GM19452 (cell line): Measurements from ENCODE around the gene NKTR.

Experiments used
- ATAC-seq: cut with Tn5 transposase; IDR thresholded peaks from one replicate; pipeline ENCODE4 v1.9.1; 2021; ENCODE audit not compliant: unreplicated experiment

NKTR gene

GRCh38 chr3:42649006-42649405 lies 48.5 kb downstream of the NKTR start:
- ATAC-seq: no peak

DNA sequence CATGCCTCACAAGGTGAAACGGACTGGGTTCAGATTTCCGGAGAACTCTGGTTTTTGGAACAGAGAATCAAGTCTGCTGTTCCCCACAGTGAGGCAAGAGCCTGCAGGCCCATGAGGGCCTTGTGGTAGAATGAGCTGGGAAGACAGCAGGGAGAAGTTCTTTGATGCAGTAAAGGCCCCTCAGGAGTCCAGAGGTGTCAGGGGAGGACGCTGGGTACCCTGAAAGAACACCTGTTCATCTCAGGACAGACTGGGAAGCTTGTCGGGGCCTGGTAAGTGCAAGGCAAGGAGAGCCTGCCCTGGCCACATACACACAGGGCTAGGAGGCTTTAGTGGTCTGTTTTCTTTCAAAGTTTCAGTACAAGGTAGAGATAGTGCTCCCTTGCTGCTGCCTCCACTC lies 49.3 kb downstream of the NKTR start:
- ATAC-seq: no peak

- ATAC-seq: no peak
Observed at GRCh38 chr3:42651248-42652091, 51.0 kb downstream of the NKTR start.

- peak; percentile 33 for ATAC-seq
Observed at GRCh38 chr3:42652251-42652610, 51.7 kb downstream of the NKTR start.

- ATAC-seq: peak; percentile 68
Observed at GRCh38 chr3:42652611-42653302, 52.3 kb downstream of the NKTR start.

DNA sequence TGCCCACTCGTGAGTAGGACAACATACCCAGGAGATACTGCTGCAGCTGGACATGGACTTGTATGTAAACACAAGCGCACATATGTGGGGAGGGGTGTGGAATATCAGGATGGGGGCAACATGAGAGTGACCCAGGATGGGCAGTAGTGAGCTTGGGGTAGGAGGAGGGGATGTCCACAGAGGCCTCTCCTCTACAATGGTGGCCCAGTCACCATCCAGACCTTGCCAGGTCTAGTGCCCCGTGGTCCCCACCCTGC lies 52.7 kb downstream of the NKTR start:
- ATAC-seq: no peak

DNA sequence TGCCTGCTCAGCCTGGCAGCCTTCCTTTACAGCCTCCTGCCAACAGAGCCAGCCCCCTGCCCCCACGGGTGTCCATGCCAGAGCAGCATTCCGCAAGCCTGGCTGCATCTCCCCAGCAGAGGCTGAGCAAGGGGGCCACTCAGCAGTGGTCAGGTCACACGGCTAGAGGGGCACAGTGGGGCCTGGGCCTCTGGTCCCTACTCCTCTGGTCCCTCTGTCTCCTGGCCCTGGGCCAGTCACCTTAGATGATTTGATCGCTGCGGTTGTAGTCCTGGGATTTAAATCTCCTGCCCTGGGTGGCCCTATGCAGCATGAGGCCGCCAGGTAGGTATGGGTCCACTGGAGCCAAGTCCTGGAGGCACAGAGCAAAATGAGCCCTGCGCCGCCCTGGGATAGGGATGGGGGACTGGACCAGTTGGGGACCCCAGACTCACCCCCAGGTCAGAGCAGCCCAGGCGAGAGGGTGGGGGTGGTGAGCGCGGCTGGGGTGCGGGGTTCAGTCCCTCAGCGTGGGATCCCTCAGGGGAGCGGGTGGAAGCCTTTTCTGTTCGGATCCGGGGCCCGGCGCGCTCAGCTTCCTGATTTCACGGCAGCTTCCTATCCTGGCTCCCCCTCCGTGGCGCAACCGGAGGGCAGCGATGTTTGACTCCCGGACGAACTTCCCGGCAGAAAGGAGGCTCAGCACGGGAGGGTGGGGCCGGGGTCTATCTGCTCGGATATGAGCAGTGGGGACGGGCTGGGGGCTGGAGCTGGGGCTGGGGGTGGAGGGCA lies 53.3 kb downstream of the NKTR start, which contains the start of gene ZBTB47:
ZBTB47 (plus strand) TSS at position 138 of the 771 bp plus-strand sequence. CDS start 4,659 bp downstream, outside the sequence.
- ATAC-seq: no peak

- no peak for ATAC-seq
Observed at GRCh38 chr3:42654331-42655201, 54.1 kb downstream of the NKTR start.

- no peak for ATAC-seq
Observed at GRCh38 chr3:42655331-42655888, 54.9 kb downstream of the NKTR start.

DNA sequence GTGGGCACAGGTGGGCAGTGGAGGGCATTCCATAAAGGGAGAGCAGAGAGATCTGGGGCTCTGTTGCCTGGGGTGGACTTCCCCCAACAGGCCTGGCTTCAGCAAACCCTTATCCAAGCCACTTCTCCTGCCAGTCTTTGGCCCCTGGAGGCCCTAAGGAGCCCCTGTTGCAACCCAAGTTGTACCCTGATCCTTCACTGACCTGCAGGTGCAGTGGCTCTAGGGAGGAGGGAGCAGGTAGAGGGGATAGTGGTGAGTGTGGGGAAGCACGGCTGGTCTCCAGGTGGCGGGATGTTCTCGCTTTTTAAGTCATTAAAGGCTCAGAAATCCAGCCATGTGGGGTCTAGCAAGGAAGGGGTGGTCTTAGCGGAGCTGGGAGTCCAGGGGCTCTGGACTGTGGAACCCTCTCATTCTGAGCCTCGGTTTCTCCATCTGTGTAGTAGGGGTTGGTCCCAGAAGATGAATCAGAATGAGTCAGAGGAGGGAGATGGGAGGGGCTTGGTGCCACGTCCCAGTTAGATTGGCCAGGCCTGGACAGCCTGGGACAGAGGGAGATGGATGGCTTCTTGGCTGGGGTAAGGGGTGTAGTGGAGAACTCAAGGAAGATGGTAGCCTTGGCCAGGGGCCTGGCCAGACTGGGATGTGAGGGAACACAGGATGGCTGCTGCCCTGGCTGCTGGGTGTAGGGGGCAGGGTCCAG lies 55.6 kb downstream of the NKTR start:
- ATAC-seq: no peak

- no peak for ATAC-seq
Observed at GRCh38 chr3:42656680-42657610, 56.5 kb downstream of the NKTR start.

DNA sequence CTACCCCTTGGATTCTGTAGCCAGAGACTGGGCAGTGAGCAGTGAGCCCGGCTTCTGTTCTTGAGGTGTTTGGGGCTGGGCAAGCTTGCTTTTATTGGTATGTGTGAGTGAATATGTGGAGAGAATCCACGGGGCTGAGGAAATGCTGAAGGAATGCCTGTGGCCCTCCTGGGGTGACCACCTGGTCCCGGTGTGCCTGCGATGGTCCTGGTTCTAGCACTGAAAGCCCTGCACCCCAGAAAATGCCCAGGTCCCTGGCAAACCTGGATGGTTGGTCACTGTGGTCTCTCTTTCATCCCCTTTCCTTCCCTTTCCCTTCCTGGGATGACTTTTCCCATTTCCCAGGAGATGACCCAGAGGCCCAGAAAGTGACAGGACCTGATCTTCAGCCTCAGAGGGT lies 57.2 kb downstream of the NKTR start:
- no peak for ATAC-seq

DNA sequence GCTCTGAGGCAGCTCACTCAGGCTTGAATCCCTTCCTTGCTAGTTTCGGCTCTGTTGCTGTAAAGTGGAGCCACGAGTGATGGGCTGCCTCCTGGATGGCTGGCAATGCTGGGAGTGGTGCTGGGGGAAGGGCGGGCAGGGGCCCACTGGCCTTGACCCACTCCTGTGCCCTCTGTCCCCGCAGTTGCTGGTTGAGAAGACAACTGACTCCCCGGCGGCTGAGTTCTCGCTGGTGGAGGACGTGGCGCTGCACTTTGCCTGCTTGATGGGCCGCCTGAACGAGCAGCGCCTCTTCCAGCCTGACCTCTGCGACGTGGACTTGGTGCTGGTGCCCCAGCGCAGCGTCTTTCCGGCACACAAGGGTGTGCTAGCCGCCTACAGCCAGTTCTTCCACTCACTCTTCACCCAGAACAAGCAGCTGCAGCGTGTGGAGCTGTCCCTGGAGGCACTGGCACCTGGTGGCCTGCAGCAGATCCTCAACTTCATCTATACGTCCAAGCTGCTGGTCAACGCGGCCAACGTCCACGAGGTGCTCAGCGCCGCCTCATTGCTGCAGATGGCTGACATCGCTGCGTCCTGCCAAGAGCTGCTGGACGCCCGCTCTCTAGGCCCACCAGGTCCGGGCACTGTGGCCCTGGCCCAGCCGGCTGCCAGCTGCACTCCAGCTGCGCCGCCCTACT lies 57.7 kb downstream of the NKTR start:
- ATAC-seq: no peak

DNA sequence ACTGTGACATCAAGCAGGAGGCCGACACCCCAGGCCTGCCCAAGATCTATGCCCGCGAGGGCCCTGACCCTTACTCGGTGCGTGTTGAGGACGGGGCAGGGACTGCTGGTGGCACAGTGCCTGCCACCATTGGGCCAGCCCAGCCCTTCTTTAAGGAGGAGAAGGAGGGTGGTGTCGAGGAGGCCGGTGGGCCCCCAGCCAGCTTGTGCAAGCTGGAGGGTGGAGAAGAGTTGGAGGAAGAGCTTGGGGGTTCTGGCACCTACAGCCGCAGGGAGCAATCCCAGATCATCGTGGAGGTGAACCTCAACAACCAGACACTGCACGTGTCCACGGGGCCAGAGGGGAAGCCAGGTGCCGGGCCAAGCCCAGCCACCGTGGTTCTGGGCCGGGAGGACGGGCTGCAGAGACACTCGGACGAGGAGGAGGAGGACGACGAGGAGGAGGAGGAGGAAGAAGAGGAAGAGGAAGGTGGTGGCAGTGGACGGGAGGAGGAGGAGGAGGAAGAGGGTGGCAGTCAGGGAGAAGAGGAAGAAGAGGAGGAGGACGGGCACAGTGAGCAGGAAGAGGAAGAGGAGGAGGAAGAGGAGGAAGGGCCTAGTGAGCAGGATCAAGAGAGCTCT lies 58.4 kb downstream of the NKTR start:
- ATAC-seq: no peak

DNA sequence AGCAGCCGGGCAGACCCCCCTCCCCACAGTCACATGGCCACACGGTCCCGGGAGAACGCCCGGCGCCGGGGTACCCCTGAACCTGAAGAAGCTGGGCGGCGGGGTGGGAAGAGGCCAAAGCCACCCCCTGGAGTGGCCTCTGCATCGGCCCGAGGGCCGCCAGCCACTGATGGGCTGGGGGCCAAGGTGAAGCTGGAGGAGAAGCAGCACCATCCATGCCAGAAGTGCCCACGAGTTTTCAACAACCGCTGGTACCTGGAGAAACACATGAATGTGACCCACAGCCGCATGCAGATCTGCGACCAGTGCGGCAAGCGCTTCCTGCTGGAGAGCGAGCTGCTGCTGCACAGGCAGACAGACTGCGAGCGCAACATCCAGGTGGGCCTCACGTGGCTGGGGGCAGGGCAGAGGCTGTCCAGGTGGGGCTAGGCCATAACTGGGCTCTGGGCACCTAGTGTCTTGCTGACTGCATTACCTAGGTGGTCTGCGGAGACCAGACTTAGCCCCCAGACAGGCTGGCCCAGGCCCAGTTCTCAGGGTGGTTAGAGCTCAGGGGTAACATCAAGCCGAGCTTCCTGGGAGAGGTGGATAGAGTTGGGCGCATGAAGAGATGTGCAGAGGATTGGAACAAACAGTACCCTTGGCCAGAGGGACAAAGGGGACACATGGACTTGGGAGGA lies 59.1 kb downstream of the NKTR start:
- no peak for ATAC-seq

- no peak for ATAC-seq
Observed at GRCh38 chr3:42660131-42660715, 59.7 kb downstream of the NKTR start.

DNA sequence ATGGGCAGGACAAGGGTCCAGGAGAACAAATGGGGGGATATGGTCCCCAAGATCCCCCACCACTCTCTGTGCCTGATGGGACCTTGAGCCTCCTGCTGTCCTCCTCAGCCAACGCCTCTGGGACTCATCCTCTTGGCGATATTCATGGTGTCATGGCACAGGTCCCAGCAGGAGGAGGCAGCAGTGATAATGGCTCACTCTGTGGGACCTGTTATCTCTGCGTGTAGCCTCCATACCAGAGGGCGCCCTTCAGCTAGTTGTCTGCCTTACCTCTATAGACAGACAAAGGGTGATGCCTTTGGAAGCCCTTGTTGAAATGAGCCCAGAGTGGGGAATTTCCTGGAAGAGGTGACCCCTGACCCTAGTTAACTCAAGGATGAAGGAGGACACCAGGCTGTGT lies 60.4 kb downstream of the NKTR start:
- no peak for ATAC-seq
